SHP77 treated with DMSO at 0.1 percent for 48 hours (cell line): ENCODE measurements around the gene UGT1A9.

ENCODE experiments used
- DNase-seq: peaks from one replicate; lab custom pipeline; 2025; lab: John Stamatoyannopoulos, UW

The UGT1A9 gene

GRCh38 chr2:233817361-233817911 lies 145.7 kb downstream of the UGT1A9 start:
- no peak for DNase-seq

GRCh38 chr2:233817995-233818638 lies 146.4 kb downstream of the UGT1A9 start:
- DNase-seq: no peak

- DNase-seq: no peak
Observed at GRCh38 chr2:233818639-233819621, 147.2 kb downstream of the UGT1A9 start.

GRCh38 chr2:233819884-233820773 lies 148.4 kb downstream of the UGT1A9 start:
- no peak for DNase-seq

GRCh38 chr2:233820774-233821105 lies 149.0 kb downstream of the UGT1A9 start:
- DNase-seq: no peak

- no peak for DNase-seq
Observed at GRCh38 chr2:233821196-233821595, 149.5 kb downstream of the UGT1A9 start.

GRCh38 chr2:233821709-233822100 lies 150.0 kb downstream of the UGT1A9 start:
- DNase-seq: no peak

GRCh38 chr2:233822101-233822771 lies 150.5 kb downstream of the UGT1A9 start:
- no peak for DNase-seq
